Activated T-helper 1 cell treated with anti-CD3 and anti-CD28 coated beads, Interleukin-12 subunit alpha, Interleukin-12 subunit beta, Interleukin-2, Interleukin-4 antibody, amounts not matched to agents 30 ng/mL and 10 ng/mL and 1 ng/mL, durations not matched to agents 14 hours and 24 hours and 36 hours (primary cell): ENCODE measurements around the gene SRF. TPM values are rescaled to one million over a fixed set of nuclear protein-coding genes. Genes with fewer than 3 reads are reported as not detected.

ENCODE experiments used
- DNase-seq: peaks from one replicate; pipeline ENCODE4 v3.0.0; 2021; ENCODE audit warnings: low spot score
- H3K27ac Mint-ChIP-seq: one replicate; pipeline ENCODE4 v1.8.0; 2021; ENCODE audit warnings: mild to moderate bottlenecking, mixed read lengths
- H3K27me3 Mint-ChIP-seq: one replicate; pipeline ENCODE4 v1.8.0; 2022; ENCODE audit warnings: mild to moderate bottlenecking, moderate library complexity, mixed read lengths; ENCODE audit not compliant: insufficient read depth
- H3K36me3 Mint-ChIP-seq: one replicate; pipeline ENCODE4 v1.8.0; 2021; ENCODE audit warnings: low read depth, mixed read lengths
- H3K4me1 Mint-ChIP-seq: one replicate; pipeline ENCODE4 v1.8.0; 2021; ENCODE audit warnings: low read depth, mixed read lengths
- H3K4me3 Mint-ChIP-seq: one replicate; pipeline ENCODE4 v1.8.0; 2021; ENCODE audit warnings: mild to moderate bottlenecking, moderate library complexity, mixed read lengths
- H3K9me3 Mint-ChIP-seq: one replicate; pipeline ENCODE4 v1.8.0; 2021; ENCODE audit warnings: mixed read lengths
- intact Hi-C: fragments of 100-400 bp; cut with micrococcal nuclease; formaldehyde crosslinking; loops from one replicate; pipeline ENCODE4 v1.15.1; 2024
- total RNA-seq: library from RNA; stranded (reverse); gene quantifications from 2 replicates; pipeline ENCODE4 v1.2.3, GENCODE V29; 2022

SRF gene
- total RNA-seq, 1 donor from 2014 or later: 61.9 TPM

DNA sequence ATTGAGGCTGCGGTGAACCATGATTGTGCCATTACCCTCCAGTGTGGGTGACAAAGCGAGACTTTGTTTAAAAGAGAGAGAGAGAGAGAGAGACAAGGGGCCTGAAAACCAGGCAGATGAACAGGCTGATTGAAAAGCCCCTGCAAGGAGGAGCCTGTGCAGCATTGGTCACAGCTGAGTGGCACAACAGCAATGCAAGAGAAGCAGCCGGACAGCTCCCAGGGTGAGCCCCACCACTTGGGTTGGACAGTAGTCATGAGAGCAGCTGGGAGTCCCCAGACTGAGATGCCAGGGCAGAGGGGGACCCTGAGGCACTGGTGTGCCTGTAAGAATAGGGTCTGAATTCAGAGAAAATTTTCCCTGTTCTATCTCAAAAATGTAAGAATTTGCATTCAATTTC is 48.0 kb downstream of the SRF start:
- H3K9me3 Mint-ChIP-seq: no peaks in the 10 kb centered on the region
- H3K27ac Mint-ChIP-seq: peak overlapping the region; percentile 59
- no peaks in the 10 kb centered on the region for H3K27me3 Mint-ChIP-seq
- H3K4me3 Mint-ChIP-seq: no peak overlapping the region
- DNase-seq: no peak
- H3K36me3 Mint-ChIP-seq: peaks cover 44% of the 10 kb centered on the region
- intact Hi-C loops: no loop called here
- peaks cover 23% of the 10 kb centered on the region for H3K4me1 Mint-ChIP-seq

DNA sequence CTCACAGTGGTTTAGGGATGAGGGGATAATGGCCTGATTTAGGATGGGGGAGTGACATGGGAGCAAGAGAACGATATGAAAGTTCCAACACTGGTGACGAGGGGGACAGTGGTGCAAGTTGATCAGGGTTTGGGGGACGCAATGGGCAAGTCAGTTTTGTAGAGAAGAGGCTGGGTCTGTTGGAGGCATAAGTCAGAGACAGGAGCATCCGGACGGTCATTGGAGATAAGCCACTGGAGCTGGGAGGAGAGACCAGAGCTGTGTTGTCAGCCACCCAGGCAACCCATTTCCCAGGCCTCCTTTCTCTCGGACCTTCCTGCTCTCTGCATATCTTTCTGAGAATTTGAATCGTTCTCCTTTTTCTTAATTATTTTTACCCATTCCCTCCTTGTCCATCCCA is 48.7 kb downstream of the SRF start:
- Mint-ChIP-seq H3K27ac (peak overlapping the region; percentile 36), H3K4me1 (peaks cover 30% of the 10 kb centered on the region), H3K4me3 (no peak overlapping the region), H3K27me3 (no peaks in the 10 kb centered on the region), H3K36me3 (peaks cover 49% of the 10 kb centered on the region), H3K9me3 (no peaks in the 10 kb centered on the region)
- DNase-seq: no peak
- intact Hi-C loops: no loop called here

DNA sequence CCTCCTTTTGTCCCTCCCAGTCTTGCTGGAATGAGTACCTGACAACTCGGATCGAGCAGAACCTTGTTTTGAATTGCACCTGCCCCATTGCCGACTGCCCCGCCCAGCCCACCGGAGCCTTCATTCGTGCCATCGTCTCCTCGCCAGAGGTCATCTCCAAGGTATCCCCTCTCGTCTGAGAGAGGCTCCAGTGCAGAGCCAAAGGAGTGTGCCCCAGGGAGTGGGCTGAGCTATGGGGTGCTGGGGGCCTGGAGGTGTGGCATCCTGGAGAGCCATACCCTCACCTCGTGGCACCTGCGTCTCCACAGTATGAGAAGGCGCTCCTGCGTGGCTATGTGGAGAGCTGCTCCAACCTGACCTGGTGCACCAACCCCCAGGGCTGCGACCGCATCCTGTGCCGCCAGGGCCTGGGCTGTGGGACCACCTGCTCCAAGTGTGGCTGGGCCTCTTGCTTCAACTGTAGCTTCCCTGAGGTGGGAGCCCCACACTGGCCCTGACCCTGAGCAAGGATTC is 49.4 kb downstream of the SRF start:
- peaks cover 34% of the 10 kb centered on the region for H3K4me1 Mint-ChIP-seq
- H3K36me3 Mint-ChIP-seq: peaks cover 47% of the 10 kb centered on the region
- no peaks in the 10 kb centered on the region for H3K27me3 Mint-ChIP-seq

DNA sequence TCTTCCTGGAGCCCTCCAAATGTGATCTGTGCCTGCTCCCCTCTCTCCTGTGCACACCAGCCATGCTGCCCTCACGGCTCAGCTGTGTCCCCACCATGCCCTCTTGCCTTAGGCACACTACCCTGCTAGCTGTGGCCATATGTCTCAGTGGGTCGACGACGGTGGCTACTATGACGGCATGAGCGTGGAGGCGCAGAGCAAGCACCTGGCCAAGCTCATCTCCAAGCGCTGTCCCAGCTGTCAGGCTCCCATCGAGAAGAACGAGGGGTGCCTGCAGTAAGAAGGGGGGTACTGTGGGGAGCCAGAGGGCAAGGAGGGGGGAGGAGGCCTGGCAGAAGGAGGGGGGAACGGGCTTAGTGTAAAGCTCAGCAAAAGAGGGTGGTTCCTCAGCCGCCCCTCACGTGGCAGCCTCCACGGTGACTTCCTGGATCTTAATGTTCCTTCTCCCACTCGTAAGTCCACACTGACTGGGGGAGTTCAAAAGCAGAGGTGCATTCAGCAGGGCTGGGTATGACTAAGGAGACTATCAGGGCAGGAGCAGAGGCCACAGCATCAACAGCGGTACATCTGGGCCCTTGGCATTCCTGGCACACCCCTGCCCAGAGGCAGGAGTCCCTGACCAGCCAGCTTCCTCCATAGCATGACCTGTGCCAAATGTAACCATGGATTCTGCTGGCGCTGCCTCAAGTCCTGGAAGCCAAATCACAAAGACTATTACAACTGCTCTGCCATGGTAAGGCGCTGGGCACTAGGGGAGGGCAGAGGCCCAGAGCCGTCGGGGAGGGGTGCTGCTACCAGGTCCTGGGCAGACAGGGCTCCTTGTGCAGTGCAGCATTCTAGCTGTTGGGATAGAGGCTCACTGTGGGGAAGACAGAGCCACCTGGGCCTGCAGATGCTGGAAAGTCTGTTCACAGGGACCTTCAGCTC is 50.2 kb downstream of the SRF start:
- no peaks in the 10 kb centered on the region for H3K27me3 Mint-ChIP-seq
- intact Hi-C loops: no loop called here
- peaks cover 42% of the 10 kb centered on the region for H3K4me1 Mint-ChIP-seq
- peaks cover 55% of the 10 kb centered on the region for H3K36me3 Mint-ChIP-seq
- no peak overlapping the region for H3K4me3 Mint-ChIP-seq
- peak overlapping the region; percentile 68 for H3K27ac Mint-ChIP-seq
- no peaks in the 10 kb centered on the region for H3K9me3 Mint-ChIP-seq
- DNase-seq: no peak

More for the DNA sequence above, 49.4 kb downstream of the SRF start:
- Mint-ChIP-seq H3K27ac (no peak overlapping the region), H3K4me3 (no peak overlapping the region), H3K9me3 (no peaks in the 10 kb centered on the region)
- no peak for DNase-seq
- intact Hi-C loops: no loop called here

DNA sequence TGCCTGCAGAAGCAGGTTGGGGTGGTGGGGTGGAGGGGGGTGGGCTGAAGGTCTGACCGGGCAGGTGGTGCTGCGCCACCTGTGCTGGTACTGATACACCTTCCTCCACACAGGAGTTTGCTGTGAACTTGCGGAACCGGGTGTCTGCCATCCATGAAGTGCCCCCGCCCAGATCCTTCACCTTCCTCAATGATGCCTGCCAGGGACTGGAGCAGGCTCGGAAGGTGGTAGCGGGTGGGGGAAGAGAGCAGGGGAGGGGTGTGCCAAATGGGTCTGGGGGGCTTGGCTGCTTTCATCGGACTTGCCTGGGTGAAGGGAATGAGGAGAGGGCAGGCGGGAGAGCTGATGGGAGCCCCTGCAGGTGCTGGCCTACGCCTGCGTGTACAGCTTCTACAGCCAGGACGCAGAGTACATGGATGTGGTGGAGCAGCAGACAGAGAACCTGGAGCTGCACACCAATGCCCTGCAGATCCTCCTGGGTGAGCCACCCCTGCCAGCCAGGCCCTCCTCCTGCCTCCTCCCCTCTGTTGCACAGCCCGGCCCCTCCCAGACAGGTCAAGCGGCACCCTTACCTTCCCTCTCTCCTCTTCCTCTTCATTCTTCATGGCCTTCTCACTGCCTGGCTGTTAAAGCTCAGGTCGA is 51.5 kb downstream of the SRF start:
- Mint-ChIP-seq H3K36me3 (peaks cover 54% of the 10 kb centered on the region), H3K4me1 (peaks cover 48% of the 10 kb centered on the region), H3K27me3 (no peaks in the 10 kb centered on the region), H3K4me3 (no peak overlapping the region), H3K9me3 (no peaks in the 10 kb centered on the region), H3K27ac (peak overlapping the region; percentile 81)
- no peak for DNase-seq
- intact Hi-C loops: no loop called here

DNA sequence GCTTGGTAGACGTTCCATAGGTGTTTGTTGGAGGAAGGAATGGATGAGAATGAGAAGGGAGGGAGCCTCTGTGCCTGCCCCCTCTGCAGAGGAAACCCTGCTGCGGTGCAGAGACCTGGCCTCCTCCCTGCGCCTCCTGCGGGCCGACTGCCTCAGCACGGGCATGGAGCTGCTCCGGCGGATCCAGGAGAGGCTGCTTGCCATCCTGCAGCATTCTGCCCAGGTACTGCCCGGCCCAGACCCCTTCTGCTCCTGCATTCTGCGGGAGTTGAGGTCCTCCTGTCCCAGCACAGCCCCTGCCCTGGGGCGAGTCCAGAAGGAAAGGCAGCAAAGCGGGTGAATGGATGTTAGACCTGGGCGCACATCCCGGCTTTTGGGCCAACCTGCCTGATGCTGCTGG is 52.1 kb downstream of the SRF start:
- H3K9me3 Mint-ChIP-seq: no peaks in the 10 kb centered on the region

DNA sequence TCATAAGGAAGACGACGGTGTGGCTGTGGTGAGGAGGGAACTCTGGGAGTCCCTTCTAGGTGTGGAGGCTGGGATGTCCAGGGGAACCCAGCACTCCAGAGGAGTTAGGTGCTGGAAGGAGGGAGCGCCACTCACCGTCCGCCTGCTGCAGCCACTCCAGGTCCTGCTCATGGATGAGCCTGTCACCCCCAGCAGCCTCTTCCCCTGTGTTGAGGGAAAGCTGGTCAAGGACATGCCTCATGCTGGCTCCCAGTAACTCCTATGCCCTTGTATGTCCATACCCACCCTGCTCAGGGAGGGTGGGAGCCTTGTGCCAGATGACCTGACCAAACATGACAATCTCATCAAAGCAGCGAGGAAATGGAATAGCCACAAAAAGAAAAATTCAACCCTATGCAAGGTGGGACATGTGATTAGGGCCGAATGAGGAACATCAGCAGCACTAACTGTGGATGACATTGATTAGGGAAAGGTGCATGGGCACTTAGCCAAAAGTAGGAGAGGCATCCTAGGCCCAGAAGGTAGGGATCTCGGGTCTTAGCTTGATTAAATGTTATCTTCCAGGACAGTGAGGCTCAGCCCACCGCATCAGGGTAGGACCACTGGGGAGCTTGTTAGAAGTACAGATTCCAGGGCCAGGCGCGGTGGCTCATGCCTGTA is 55.3 kb downstream of the SRF start:
- Mint-ChIP-seq H3K4me1 (peaks cover 65% of the 10 kb centered on the region), H3K36me3 (peaks cover 45% of the 10 kb centered on the region), H3K9me3 (no peaks in the 10 kb centered on the region), H3K27me3 (peaks cover 3% of the 10 kb centered on the region), H3K4me3 (peak overlapping the region; percentile 51), H3K27ac (peak overlapping the region; percentile 74)
- intact Hi-C loops: loop anchor here (5.0 kb wide), 2 partner anchors 169 to 281 kb away; partner anchors contain the start of genes KLC4 and MRPL2
- no peak for DNase-seq

More for the DNA sequence above, 52.1 kb downstream of the SRF start:
- no peak overlapping the region for H3K4me3 Mint-ChIP-seq
- H3K27ac Mint-ChIP-seq: peak overlapping the region; percentile 81
- intact Hi-C loops: no loop called here
- H3K36me3 Mint-ChIP-seq: peaks cover 54% of the 10 kb centered on the region
- peaks cover 54% of the 10 kb centered on the region for H3K4me1 Mint-ChIP-seq
- no peaks in the 10 kb centered on the region for H3K27me3 Mint-ChIP-seq
- no peak for DNase-seq

DNA sequence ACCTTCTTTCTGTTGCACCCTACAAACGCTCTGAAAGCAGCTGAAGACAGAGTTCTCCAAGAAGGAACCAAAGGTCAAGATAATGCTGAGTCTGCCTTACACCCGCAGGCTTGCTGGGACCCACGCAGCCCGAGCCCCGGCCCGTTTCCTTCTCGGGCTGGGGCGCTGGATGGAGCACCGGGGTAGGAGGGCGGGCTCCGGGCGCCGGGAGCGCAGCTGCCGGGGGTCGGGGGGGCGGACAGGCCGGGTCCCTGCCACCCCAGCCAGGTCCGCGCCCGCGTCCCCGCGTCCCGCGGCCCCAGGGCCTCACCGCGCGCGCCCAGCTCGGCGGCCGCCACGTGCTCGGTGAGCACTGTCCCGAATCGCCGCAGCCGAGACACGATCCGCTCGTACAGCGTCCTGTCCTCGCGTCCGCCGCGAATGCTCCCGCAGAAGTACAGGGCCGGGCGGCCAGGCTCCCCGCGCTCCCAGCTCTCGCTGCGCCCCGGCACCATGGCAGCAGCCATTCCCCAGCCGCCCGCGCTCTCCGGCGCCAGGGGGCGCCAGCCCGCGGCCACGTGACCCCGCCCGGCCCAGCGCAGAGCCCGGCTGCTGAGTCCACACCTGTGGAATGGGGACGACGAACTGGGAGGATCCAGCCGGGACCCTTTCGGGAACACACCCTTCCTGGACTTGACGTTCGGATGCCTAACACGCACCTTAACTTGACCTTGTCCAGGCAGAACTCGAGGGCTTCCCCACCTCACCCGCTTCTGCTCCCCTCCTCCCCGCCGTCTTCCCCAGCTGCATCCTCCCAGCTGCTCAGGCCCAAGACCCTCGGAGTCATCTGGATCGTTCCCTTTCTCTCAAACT is 58.1 kb downstream of the SRF start, which contains the start of gene DNPH1:
Gene DNPH1 (minus strand): TSS at position 531 of the 852 bp plus-strand sequence. CDS start 25 bp downstream, at position 506.
- no peaks in the 10 kb centered on the region for H3K9me3 Mint-ChIP-seq
- peak within 1 kb of the TSS; percentile 92 for H3K4me3 Mint-ChIP-seq
- H3K36me3 Mint-ChIP-seq: peaks cover 28% of the 10 kb centered on the region
- H3K4me1 Mint-ChIP-seq: peaks cover 47% of the 10 kb centered on the region
- H3K27ac Mint-ChIP-seq: peak within 1 kb of the TSS; percentile 89
- DNase-seq: peak; percentile 78
- intact Hi-C loops: loop anchor here (1.0 to 5.0 kb wide), 3 partner anchors 57 to 278 kb away; partner anchors contain the start of genes KLC4 and MRPL2
- peaks cover 22% of the 10 kb centered on the region for H3K27me3 Mint-ChIP-seq

DNA sequence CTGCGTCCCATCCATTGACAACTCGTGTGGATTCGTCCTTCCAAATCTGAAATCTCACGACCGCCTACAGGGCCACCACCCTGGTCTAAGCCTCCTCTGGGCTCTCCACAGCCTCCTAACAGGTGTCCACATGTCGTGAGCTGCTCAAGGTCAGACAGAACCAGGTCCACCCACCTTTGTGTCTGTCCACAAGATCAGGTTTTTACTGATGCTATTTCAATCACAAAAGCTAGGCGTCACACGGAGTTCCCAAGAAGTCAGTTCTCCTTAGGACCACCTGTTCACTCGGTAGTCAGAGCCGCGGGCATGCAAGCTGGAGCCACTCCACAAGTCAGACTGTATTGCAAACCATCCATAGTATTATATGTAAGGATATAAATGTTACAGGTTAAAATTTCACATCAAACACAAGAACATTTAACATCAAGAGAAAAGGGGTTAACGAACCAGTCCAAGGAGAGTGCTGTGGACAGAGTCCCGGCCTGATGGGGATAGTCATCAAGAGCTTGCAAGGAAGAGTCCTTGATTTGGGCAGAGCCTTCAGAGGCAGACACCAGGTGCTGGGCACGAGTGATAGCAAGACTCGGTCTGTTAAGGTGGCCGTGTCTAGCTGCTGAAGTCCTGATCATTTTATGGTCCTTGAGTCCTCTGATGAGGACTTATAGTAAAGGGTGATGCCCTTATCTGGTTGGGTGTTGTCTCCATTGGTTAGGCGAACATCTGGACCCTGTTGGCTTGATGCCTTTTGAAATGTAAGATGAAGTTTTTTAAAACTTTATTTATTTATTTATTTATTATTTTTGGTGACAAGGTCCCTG is 58.9 kb downstream of the SRF start:
- no peaks in the 10 kb centered on the region for H3K9me3 Mint-ChIP-seq
- no peak for DNase-seq

DNA sequence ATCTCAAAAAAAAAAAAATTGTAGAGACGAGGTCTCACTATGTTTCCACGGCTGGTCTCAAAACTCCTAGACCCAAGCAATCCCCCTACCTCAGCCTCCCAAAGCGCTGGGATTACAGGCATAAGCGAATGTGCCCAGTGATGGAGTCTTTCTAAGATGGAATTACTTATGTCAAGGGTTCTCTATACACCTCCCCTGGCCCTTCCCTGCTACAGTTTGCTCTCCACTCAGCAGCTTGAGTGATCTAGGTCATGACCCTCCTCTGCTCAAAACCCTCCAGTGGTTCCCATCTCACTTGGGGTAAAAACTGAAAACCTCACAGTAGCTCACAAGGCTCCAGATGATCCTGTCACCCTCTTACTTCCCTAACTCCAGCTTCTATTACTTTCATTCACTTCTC is 60.0 kb downstream of the SRF start:
- Mint-ChIP-seq H3K9me3 (no peaks in the 10 kb centered on the region), H3K27ac (no peak overlapping the region), H3K4me3 (peak overlapping the region; percentile 8), H3K27me3 (peaks cover 28% of the 10 kb centered on the region), H3K36me3 (peaks cover 15% of the 10 kb centered on the region), H3K4me1 (peaks cover 31% of the 10 kb centered on the region)
- no peak for DNase-seq
- intact Hi-C loops: no loop called here

More for the DNA sequence above, 58.9 kb downstream of the SRF start:
- peak overlapping the region; percentile 88 for H3K4me3 Mint-ChIP-seq
- peaks cover 24% of the 10 kb centered on the region for H3K27me3 Mint-ChIP-seq
- H3K27ac Mint-ChIP-seq: peak overlapping the region; percentile 88
- intact Hi-C loops: loop anchor here (1.0 to 5.0 kb wide), 3 partner anchors 58 to 277 kb away; partner anchors contain the start of genes KLC4 and MRPL2
- H3K4me1 Mint-ChIP-seq: peaks cover 41% of the 10 kb centered on the region
- H3K36me3 Mint-ChIP-seq: peaks cover 24% of the 10 kb centered on the region
